GM13976 (cell line): ENCODE results near the gene SH3RF3.

ENCODE experiments used
- DNase-seq: peaks from one replicate; pipeline ENCODE4 v3.0.0; 2012; ENCODE audit warnings: low spot score
- CTCF ChIP-seq: IDR thresholded peaks from 2 replicates; pipeline ENCODE4 v1.5.1; 2012; ENCODE audit warnings: borderline replicate concordance, mild to moderate bottlenecking; ENCODE audit not compliant: insufficient read depth; ENCODE audit errors: extremely low read depth, missing control alignments, control extremely low read depth
- in situ Hi-C: fragments of 300-500 bp; cut with MboI; formaldehyde crosslinking; loops from one replicate; pipeline ENCODE4 v1.12.0; 2022; ENCODE audit warnings: low sequenced_read_pairs, mixed read lengths, inconsistent platforms; ENCODE audit not compliant: unreplicated experiment

The SH3RF3 gene

DNA sequence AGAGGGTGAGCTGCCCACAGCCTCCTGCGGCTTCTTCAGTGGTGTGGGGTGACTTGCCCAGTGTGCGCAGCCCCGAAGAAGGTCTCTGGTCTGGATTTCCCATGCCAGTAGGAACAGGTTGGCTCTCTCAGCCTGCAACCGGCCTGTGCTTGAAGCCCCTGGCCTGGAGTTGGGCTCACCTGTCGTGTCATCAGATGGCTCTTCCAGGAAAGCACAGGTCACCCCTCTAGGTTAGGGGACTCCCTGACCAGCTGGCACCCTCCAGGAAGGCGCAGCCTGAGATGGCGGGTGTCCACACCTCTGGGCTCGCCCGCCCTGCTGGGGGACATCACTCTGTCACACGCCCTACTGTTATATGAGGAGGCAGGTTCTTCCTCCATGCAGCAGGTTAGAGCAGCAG is 304.9 kb downstream of the SH3RF3 start:
- DNase-seq = no peak
- TF ChIP-seq CTCF = no peak
- in situ Hi-C loops = no loop called here

- DNase-seq = no peak
- no peak for TF ChIP-seq CTCF
- in situ Hi-C loops = no loop called here
Measured at GRCh38 chr2:109434351-109434750, 305.3 kb downstream of the SH3RF3 start.

DNA sequence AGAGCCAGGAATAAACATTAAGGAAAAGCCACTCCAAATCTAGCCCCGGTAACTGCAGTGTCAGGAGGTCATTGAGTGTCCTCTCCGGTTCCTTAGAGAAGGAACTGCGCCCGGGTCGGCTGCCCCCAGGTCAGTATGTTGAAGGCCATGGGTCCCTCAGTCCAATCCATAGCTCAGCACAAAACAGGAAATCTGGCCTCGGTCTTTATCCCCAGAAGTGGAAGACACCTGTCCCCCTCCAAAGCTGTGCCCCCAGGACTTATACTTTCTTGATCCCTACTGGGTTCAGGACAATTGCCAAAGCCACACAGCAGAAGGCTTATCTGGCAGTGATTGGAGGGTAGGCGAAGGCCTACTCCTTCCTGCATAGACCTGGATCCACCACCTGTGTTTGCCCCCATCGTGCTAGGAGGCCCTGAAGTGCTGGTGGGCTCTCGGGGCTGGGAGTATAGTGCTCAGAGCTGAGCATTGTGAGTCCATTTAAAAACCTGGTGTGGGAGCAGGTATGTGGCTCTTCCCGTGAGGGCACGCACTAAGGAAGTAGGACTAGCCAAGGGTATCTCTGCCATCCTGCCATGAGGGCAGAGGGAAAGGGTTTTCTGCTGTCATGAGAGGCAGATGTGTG is 306.2 kb downstream of the SH3RF3 start:
- TF ChIP-seq CTCF = no peak
- in situ Hi-C loops = no loop called here
- DNase-seq = no peak

DNA sequence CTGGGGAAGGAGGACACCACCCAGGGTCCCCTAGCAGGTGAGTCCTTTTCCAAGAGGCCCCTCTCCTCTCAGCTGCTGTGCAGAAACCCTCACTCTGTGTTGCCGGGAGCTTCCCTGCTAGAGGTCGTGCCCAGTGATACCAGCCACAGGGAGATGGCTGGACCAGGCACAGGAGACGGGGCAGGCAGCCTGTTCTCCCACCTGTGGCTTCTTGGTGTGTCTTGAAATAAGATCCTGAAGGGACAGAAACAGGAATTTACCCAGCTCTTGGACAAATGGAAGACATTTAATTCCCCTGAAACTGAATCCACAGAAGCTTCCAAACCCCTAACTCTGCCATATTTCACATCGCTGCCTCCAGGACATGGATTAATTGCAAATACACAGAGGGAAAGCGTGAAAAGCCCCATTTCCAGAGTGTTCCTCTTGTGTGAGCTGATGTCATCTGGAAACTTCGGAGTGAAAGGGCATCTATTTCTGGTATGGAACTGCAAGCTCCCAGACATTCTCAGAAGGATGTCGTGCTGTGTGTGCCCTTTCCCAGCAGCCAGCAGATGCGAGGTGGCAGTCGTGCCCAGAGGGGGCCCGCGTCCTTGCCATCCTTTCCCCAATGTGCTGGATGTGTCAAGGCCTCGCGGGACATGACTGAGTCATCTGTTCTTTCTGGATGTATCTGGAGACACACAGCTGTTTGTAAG is 307.0 kb downstream of the SH3RF3 start:
- in situ Hi-C loops = no loop called here
- TF ChIP-seq CTCF = no peak
- no peak for DNase-seq

GRCh38 chr2:109436610-109437225 is 307.7 kb downstream of the SH3RF3 start:
- in situ Hi-C loops = no loop called here
- no peak for TF ChIP-seq CTCF

DNA sequence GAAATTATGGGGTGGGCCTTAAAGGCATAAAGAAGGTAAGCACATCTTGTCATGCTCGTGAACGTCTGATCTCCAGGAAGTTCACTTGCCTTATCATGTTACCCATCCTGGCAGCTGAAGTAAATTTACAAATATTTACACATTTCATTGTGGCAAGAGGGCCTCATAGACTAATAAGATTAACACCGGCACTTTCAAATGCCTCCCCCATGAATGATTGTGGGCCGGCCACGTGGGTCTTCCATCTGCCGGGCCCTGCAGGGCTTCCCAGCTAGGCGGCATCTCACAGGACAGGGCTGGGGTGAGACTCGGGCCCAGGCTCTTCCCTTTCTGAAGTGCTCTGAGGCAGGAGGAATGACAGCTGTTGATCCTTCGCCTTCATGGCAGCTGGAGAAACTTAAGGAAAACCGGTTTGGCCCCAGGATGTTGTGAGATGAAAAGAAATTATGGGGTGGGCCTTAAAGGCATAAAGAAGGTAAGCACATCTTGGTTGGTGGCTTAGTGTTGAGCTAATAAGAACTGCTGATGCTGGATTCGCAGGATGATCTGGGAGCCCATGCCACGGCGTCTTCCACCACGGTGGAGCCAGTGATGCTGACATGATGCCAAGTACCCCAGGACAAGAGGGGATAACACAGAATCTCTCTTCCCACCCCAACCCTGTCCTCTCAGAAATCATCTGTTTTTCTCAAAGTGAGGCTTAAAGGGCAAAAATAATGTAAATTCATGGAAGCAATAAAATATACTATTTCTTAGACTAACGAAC is 308.5 kb downstream of the SH3RF3 start:
- in situ Hi-C loops = no loop called here
- no peak for DNase-seq
- TF ChIP-seq CTCF = no peak

More at GRCh38 chr2:109436610-109437225, 307.7 kb downstream of the SH3RF3 start:
- no peak for DNase-seq
